ENCODE measurements around the gene FAM114A1.
"Not testable (repeated sequence)": the region's sequence is repeated elsewhere in the genome, so short reads cannot be mapped to it uniquely, and the experiment has no call there.

FAM114A1 gene

DNA sequence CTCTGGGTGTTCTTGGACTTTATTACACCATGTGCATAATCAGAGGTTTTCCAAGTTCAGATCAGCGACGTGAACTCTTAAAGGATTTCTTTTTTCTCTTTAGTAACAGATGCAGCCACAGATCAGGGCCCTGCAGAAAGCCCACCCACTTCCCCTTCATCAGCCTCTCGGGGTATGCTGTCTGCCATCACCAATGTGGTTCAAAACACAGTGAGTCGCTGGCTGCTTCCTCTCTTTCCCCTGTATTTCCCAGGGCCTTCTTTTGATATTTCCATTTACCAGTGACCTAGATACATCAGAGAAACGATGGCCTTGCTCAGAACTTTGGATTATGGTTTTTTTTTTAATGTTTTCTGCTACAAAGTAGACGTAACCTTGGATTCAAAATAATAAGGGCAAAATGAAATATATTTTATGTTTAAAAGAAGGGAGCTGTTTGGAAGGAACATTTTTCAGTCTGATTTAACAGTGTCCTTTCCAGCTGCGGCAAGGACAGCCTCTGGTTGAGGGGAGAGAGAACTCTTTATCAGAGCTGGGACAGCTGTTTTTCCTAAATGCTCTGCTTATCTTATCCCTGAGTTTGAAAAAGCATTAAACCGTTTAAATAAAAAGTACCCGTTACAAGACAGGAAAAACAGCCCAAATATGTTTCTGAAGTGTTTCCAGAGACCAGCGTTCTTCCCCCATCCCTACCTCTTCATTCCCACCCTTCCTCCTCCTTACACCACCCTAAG lies 38.2 kb downstream of the FAM114A1 start:
- DNase-seq = no peak

DNA sequence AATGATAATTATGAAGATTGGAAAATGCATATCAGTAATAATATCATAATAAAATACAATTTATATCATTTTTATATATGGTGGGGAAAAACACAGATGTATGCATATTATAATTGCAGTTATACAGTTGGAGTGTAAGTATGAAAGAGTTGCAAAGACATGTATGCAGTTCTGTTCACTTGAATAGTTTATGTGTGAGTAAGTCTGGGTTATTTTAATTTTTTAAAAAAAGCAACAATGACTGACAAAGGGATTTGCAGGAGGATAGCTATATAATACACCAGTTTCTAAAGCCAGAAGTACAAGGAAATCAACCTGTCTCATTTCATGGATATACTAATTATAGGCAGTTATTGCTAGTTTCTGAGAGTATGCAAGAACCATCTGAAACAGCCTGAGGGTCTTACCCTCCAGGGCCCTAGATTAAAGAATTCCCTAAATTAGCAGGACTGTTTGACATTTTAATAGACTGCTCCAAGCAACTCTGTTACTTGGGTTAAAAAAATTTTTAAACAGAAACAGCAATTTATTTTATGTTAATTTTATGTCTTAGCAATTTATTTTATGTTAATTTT lies 40.2 kb downstream of the FAM114A1 start:
- DNase-seq = no peak

DNA sequence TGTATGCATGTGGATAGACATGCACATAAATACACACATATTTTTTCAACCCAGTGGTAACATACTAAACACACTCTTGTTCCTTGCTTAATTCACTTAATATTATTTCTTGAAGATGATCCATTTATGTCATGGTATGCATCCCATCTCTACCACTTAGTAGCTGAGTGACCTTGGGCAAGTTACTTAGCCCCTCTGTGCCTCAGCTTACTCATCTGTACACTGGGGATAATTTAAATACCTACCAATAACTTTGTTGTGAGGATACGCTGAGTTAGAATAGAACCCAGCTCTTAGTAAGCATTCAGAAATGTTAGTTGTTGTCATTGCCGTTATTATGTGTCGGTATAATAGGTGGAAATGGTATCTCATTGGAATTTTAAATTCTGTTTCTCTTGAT lies 41.4 kb downstream of the FAM114A1 start:
- no peak for DNase-seq

DNA sequence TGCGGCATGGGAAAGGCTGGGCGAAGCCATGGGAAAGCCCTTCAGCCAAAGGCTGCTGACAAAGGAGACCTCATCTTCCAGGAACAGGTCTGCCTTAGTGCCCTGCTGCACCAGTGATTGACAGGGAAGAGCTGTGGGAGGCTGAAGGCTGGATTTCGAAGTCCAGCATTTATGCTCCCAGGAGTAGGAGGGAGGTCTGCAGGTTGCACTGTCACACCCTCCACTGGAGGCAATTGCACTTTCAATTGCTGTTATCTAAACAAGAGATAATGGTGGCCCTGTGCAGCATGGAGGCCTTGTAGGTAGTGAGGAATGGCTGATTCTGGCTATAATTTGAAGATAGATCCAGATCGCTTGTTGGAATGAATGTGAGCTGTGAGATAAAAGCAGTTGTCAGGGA lies 43.7 kb downstream of the FAM114A1 start:
- no peak for DNase-seq

DNA sequence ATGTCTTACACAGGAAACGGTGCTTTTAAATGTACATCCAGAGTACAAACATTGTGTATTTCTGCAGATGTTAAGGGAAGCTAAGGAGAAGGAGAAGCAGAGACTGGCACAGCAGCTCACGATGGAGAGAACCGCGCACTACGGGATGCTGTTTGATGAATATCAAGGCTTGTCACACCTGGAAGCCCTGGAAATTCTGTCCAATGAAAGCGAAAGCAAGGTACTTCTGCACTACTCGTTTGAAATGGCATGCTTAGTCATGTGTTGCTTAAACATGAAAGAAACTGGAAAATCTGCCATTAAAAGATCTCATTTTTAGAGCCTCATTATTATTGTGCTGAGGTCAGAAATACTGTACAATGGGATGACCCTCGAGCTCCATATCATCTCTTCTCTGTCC lies 47.2 kb downstream of the FAM114A1 start:
- no peak for DNase-seq

DNA sequence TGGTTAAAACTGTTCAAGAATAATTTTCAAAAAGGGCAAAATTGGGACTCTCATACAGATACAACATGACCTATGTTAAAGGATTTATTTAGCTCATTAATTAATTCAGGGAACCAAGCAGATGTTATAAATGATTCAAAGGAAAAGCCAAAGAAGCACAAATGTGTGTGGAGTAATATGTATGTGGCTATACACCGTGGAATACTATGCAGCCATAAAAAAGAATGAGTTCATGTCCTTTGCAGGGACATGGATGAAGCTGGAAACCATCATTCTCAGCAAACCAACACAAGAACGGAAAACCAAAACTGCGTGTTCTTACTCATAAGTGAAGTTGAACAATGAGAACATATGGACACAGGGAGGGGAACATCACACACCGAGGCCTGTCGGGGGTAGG lies 48.7 kb downstream of the FAM114A1 start:
- DNase-seq = not testable (repeated sequence)

DNA sequence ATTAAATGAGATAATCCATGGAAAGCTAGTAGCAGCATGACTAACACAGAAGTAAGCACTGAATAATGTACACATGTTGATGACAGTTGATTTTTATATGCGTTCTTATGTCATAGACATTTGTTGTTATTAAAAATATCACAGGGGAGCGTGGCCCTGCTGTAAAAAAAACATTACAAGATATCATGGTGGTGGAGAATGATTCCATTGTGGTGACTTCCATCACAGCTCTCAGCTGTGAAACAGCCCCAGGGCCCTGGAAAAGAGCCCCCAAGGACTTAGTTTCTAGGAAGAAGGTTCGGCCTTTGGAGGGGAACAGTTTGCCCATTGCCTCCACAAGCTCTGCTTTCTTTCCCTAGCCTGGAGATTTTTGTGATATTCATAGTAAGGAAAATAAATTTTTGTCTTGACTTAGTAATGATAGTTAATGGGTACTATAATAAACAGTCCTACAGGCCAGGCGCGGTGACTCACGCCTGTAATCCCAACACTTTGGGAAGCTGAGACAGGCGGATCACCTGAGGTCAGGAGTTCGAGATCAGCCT lies 49.9 kb downstream of the FAM114A1 start:
- no peak for DNase-seq

DNA sequence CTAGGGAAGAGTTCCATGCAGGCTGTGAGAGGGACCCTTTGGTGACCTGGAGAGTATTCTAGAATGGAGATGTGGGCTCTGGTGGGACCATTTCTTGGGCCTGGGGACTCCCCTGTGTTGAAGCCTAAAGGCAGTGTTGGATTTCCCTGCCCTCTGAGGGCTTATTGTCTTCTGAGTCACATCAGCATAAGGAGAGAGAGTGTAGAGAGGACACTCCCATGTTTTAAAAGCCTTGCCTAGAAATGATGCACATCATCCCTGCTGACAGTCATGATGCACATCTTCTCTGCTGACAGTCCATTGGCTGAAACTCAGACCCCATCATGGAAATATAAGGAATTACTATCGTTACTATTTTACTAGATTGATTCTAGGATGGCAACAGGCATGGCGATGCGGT lies 51.9 kb downstream of the FAM114A1 start:
- no peak for DNase-seq

DNA sequence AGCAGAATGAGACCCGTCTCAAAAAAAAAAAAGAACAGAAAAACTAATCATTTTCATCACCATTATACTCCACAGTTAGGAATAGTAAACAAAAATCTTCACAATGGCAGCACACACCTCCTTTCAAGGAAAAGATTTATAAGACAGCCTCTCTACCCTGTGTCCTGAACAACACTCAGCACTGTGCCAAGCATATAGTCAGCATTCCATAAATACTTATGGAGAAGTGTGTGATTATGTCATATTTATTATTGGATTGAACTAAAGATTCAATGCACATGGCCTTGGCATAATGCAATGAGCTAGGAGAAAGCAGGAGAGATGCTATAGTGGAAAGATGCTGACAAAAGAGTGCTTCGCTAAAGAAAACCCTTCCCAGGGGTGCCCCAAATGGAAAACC lies 52.6 kb downstream of the FAM114A1 start:
- no peak for DNase-seq

DNA sequence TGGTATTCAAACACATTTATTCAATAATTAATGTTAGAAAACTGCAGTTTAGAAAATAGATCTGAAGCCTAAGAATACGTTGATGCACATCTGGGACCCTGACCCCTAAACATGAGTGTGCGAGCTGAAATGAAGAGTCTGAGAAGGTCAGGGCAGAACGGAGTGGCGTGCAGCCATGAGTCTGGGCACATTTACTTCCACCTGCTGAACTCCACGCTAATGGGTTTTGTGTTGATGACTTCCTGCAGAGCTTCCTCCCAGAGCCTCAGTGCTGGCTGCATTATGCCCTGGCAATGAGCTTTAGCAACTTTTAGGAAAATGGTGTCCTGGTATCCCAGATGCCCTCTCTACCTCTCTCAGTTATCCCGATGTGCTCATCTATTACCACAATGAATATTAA lies 53.1 kb downstream of the FAM114A1 start:
- no peak for DNase-seq

DNA sequence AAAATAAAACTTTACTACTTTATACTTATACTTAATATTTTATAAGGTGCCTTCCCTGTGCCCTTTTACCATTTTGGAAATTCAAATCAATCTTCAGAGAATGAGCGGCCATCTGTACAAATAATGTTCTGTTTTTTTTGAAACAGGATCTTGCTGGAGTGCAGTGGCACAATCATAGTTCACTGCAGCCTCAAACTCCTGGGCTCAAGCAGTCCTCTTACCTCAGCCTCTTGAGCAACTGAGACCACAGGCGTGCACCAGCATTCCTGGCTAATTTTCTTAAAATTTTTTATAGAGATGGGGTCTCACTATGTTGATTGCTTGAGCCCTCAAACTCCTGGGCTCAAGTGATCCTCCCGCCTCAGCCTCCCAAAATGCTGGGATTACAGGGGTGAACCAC lies 53.5 kb downstream of the FAM114A1 start:
- DNase-seq = no peak

DNA sequence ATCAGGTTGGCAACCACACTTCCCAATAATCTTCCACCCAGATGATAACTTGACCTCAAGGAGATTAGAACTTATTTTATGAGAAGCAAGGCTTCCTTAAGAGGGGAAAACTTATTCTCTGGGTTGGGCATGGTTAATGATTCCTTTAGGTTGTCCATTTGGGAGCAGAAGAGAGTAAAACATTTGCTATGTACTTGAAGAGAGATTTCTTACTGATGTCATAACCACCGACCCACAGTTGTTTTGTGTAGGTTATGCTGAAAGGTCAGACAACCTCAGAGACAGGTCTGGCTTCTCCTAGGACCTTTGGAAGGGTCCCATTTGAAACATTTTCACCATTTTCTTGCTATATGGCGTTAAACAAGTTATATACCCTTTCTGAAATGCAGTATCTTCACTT lies 56.1 kb downstream of the FAM114A1 start:
- no peak for DNase-seq

DNA sequence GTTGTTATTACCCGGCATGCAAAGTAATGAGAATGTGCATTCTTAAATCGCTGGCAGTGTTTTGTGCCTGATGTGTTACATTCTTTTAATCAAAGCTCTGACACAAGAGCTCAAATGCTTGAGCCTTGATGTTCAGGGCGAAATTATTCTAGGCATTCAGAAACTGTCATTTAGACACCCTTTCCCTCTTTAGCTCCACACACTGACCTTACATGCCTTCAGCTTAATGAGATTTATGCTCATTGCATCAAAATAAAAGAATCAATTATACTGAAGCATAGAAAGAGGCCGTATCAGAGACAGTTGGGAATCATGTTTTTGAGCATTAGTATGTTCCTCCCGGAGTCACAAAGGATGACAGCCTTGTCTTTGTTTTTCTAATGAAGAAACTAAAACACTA lies 56.7 kb downstream of the FAM114A1 start:
- no peak for DNase-seq

DNA sequence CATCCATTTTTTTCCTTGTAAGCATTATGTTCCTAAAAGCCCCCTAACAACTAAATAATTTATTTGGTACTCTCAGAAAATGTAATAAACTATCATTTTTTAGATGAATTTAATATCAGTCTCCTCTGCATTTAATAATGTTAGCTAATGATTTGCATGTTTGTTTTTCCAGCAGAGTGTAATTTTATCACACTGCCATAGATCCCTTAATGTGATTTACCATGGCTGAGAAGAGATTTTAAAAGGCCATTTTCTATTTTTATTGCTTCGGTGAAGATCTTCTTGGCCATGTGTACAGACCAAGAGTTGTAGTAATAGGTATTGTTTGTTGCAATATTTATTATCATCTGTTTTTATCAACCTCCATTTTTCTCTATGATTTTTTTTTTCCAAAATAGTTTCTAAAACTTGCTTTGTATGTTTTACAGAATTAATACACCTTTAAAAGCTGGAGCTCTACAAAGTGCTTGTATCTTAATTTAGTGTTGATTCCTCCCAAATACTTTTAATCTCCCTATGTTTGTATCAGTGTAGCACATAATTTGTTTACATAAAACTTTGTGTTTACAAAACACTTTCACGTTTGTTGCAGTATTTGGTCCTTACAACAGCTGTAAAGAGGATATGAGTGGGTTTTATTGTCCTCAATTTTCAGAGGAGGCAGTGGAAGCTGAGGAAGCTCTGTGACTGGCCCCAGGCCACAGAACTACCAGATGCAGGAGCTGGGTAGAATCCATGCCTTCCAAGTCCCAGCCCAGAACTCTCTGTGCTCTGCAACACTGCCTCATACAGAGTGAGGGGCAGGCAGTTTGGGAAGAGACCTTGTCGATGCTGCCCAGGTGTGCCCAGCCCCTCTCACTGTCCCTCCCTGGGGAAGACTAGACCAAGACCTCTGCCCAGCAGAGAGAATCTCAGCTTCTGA lies 58.1 kb downstream of the FAM114A1 start:
- DNase-seq = no peak

DNA sequence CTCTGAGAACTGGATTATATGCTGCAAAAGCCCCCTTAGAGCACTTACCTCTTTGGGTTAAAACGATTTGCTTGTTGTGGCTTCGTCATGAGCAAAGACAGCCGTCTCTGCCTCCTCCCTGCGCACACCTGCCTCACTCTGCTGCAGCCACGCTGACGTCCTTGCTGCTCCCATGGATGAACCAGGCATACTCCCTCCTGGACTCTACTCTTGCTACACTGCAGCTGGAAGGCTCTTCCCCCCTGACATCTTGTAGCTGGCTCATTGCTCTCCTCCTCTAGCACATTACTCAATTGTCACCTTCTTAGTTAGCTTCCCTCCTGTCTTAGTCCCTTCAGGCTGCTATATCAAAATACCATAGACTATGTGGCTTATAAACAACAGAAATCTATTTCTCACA lies 59.3 kb downstream of the FAM114A1 start:
- DNase-seq = no peak

DNA sequence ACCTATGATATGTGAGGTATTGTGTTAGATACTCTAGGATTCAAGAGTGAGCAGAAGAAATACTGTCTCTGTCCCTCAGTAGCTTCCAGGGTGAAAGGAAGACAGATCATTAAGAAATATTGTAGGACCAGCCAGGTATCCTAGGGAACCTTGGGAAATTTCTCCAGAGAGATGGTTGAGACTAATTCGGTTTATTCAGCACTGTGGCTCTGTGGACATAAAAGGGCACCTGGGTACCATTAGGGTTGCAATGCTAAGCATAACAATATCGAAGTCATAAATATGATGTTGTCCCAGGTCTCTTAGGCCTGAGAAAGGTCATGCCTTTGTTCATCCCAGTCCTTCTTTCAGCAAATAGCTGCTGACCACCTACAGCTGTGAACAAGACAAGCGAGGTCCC lies 61.0 kb downstream of the FAM114A1 start:
- DNase-seq = no peak

DNA sequence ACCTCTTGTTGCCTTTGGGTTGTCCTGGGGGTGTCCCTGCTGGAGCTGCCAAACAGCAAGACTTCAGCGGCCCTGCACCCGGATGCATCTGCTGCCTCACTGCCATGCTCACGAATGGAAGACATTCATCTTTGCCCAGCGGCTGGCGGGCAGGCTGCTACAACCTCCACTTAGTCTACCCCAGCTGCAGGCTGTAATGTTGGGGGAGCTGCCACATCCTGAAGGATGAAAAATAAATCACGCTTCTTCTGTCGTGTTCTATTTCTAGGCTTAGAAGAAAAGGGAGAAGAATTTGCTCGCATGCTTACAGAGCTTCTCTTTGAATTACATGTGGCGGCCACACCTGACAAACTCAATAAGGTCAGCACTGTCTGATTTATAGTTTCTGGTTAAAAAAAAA lies 61.4 kb downstream of the FAM114A1 start:
- no peak for DNase-seq

DNA sequence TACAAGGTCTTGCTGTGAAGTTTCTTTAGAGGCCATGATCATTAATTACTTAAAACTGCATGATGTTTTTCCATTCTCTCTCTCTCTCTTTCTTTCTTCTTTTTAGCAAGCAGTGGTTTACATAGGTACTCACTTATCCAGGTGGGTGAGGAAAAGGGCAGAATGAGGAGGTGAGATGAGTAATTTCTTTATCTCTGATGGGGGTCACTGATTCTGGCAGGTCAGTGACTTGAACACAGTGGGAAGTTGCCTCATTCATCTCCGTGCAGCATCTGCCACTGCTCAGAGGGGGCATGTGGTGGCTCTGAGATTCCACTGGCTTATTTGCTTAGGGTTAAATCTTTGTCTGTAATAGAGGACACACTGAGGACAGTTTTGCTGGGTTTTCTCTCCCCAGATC lies 62.6 kb downstream of the FAM114A1 start:
- no peak for DNase-seq

DNA sequence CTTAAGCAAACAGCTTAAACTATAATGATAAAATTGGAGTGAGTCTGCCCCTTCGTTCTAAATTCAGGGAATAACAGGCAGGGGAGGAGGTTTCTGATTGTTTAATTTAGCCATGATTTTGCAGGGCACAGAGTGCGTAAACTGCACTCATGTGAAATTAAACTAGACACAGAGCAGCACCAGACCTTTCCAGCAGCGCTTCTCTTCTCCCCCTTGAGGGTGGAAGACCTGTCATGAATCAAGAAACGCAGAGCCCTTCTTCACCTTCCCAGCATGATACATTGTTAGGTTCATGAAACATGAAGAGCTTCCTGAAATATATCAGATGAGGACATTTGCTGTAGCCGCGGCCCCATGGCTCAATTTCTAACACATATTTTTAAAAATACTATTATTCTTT lies 63.1 kb downstream of the FAM114A1 start:
- no peak for DNase-seq

DNA sequence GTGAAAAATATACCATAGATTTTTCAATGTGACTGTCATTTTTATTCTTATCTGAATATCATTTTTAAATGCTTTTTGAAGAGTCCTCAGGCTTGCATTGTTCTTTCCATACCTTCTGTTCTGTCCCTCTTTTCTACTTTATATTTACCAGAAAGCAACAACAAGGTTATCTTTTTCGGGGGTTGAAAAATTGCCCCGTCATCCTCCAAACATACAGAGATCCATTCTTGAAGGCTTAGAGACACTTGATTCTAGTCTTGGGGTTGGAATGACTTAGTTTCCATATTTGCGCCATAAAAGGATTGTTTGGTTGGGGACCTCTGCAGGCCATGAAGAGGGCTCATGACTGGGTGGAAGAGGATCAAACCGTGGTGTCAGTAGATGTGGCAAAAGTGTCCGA lies 63.5 kb downstream of the FAM114A1 start:
- DNase-seq = no peak

DNA sequence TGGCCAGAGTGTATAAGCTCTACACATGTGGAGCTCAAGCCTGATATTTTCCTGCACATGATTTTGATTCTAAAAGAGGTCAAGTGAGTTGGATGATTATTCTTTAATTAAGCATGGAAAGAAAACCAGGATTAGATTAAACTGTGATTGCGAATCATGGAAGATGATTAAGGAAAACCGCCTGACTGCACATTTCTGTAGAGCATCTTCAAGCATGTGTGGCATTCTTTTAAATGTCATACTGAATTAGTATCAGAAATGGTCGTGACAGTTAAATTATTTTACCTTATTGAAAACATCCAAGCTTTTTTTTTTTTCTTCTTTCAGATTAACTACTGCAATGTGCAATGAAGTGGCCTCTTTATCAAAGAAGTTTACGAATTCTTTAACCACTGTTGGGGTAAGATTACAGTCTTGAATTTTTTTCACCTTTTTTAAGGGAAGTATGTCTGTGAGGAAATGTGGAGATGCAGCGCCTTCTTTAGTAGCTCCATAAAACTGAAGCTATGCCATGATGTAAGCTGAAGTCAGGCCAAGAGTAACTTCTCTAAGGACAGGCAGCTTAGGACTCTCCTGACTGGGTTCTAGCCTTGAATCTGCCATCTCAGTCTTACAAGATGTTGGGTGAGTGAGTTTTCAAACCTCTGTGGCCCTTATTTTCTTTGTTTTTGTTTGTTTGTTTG lies 67.9 kb downstream of the FAM114A1 start:
- no peak for DNase-seq

DNA sequence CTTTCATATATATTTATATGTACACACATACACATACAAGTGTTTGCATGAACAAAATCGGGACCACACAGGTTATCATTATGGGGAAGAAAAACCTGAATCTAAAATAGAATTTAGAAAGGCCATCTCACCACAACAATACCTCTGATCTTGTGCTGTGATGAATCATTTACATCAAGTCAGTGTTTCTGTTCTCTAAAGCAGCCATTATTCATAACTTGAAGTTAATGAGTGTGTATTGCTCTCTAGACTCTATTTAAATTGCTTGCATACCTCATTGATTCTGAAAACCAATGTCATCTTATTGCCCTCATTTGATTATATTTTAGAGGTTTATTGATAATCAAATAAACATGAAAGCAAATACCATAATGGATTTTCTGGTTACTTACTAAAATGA lies 71.6 kb downstream of the FAM114A1 start:
- DNase-seq = no peak

DNA sequence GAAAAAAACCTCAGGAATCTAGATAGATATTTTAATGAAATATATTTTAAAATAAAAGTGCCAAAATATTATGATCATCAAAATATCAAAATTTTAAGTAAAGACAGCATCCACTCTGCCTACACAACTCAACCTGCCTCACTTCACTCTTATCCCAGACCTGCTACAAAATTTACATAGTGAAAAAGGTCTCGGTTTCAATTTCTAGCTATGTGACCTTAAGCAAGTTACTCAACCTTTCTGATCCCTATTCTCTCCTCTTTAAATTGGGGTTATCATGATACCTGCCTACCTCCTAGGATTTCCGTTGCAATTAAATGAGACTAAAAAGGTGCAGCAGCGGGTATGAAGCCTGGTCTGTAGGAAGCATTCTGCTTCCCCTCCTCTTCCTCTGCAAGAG lies 72.9 kb downstream of the FAM114A1 start:
- no peak for DNase-seq
